Mesothelial cell of epicardium (in vitro differentiated cells): ENCODE measurements around the gene LACTB. TPM values are rescaled to one million over a fixed set of nuclear protein-coding genes. Genes with fewer than 3 reads are reported as not detected.
A peak's percentile ranks its signal among the peaks of the same experiment; 100 is the strongest.
"Not testable (repeated sequence)": the region's sequence is repeated elsewhere in the genome, so short reads cannot be mapped to it uniquely, and the experiment has no call there.

Source experiments
- DNase-seq, 2 experiments: peaks; one replicate each; pipeline ENCODE4 v3.0.0; 2021; ENCODE audit warnings: low spot score in 2 of 2; ENCODE audit not compliant: unreplicated experiment in 2 of 2
- H3K27ac Mint-ChIP-seq: 2 replicates; pipeline ENCODE4 v1.8.0; 2021; ENCODE audit warnings: mixed read lengths
- H3K27me3 Mint-ChIP-seq: 2 replicates; pipeline ENCODE4 v1.8.0; 2021; ENCODE audit warnings: low read depth, mixed read lengths
- H3K36me3 Mint-ChIP-seq: 2 replicates; pipeline ENCODE4 v1.8.0; 2021; ENCODE audit warnings: mixed read lengths
- H3K4me1 Mint-ChIP-seq: 2 replicates; pipeline ENCODE4 v1.8.0; 2021; ENCODE audit warnings: mixed read lengths
- H3K4me3 Mint-ChIP-seq: 2 replicates; pipeline ENCODE4 v1.8.0; 2021; ENCODE audit warnings: mild to moderate bottlenecking, moderate library complexity, mixed read lengths
- H3K9me3 Mint-ChIP-seq: 2 replicates; pipeline ENCODE4 v1.8.0; 2021; ENCODE audit warnings: mixed read lengths
- CTCF ChIP-seq: fragments of 200-600 bp; sonication (generic); IDR thresholded peaks from one replicate; pipeline ENCODE4 v1.5.0; 2021; ENCODE audit warnings: antibody characterized with exemption; ENCODE audit not compliant: unreplicated experiment
- total RNA-seq: library from RNA; stranded (reverse); gene quantifications from 3 replicates; pipeline ENCODE4 v1.2.1, GENCODE V29; 2021

The LACTB gene
- total RNA-seq, 1 donor from 2014 or later = 8.2 TPM

- DNase-seq = no peak
- H3K27ac Mint-ChIP-seq = no peak overlapping the region
- H3K4me1 Mint-ChIP-seq = peaks cover 34% of the 10 kb centered on the region
- no peaks in the 10 kb centered on the region for H3K9me3 Mint-ChIP-seq
- TF ChIP-seq CTCF = no peak
- no peak overlapping the region for H3K4me3 Mint-ChIP-seq
- no peaks in the 10 kb centered on the region for H3K27me3 Mint-ChIP-seq
- no peaks in the 10 kb centered on the region for H3K36me3 Mint-ChIP-seq
These were observed 30.8 kb upstream of the LACTB start for GRCh38 chr15:63090887-63091286.

GRCh38 chr15:63091679-63092446 lies 29.8 kb upstream of the LACTB start:
- Mint-ChIP-seq H3K4me1 (peaks cover 25% of the 10 kb centered on the region), H3K27ac (no peak overlapping the region), H3K36me3 (no peaks in the 10 kb centered on the region), H3K27me3 (no peaks in the 10 kb centered on the region), H3K4me3 (no peak overlapping the region), H3K9me3 (no peaks in the 10 kb centered on the region)
- DNase-seq = no peak
- no peak for TF ChIP-seq CTCF

GRCh38 chr15:63093486-63094205 lies 28.0 kb upstream of the LACTB start:
- H3K36me3 Mint-ChIP-seq = no peaks in the 10 kb centered on the region
- H3K4me1 Mint-ChIP-seq = peaks cover 19% of the 10 kb centered on the region
- H3K27me3 Mint-ChIP-seq = no peaks in the 10 kb centered on the region
- DNase-seq = peak; percentile 55 to 77
- no peak overlapping the region for H3K27ac Mint-ChIP-seq
- peak; percentile 39 for TF ChIP-seq CTCF
- H3K4me3 Mint-ChIP-seq = no peak overlapping the region
- H3K9me3 Mint-ChIP-seq = no peaks in the 10 kb centered on the region

GRCh38 chr15:63094495-63094931 lies 27.1 kb upstream of the LACTB start:
- H3K9me3 Mint-ChIP-seq = peaks cover under 1% of the 10 kb centered on the region
- no peaks in the 10 kb centered on the region for H3K27me3 Mint-ChIP-seq
- TF ChIP-seq CTCF = no peak
- H3K27ac Mint-ChIP-seq = no peak overlapping the region
- no peak overlapping the region for H3K4me3 Mint-ChIP-seq
- DNase-seq = no peak
- peaks cover 10% of the 10 kb centered on the region for H3K4me1 Mint-ChIP-seq
- no peaks in the 10 kb centered on the region for H3K36me3 Mint-ChIP-seq

GRCh38 chr15:63096178-63096577 lies 25.5 kb upstream of the LACTB start:
- H3K36me3 Mint-ChIP-seq = no peaks in the 10 kb centered on the region
- no peak for DNase-seq
- H3K27me3 Mint-ChIP-seq = no peaks in the 10 kb centered on the region
- TF ChIP-seq CTCF = no peak
- peaks cover 3% of the 10 kb centered on the region for H3K4me1 Mint-ChIP-seq
- H3K27ac Mint-ChIP-seq = no peak overlapping the region
- H3K9me3 Mint-ChIP-seq = peaks cover 3% of the 10 kb centered on the region
- no peak overlapping the region for H3K4me3 Mint-ChIP-seq

- DNase-seq, H3K4me1 Mint-ChIP-seq, H3K9me3 Mint-ChIP-seq, H3K27ac Mint-ChIP-seq, H3K27me3 Mint-ChIP-seq, H3K36me3 Mint-ChIP-seq, H3K4me3 Mint-ChIP-seq: not testable (repeated sequence)
These were observed 22.8 kb upstream of the LACTB start for GRCh38 chr15:63098901-63099300.

GRCh38 chr15:63099581-63099980 lies 22.1 kb upstream of the LACTB start:
- H3K27ac Mint-ChIP-seq, H3K27me3 Mint-ChIP-seq, H3K36me3 Mint-ChIP-seq, H3K4me1 Mint-ChIP-seq, H3K4me3 Mint-ChIP-seq, H3K9me3 Mint-ChIP-seq, DNase-seq: not testable (repeated sequence)
